Omental fat pad (tissue), 4 donors: ENCODE measurements around the gene TSHR. TPM values are rescaled to one million over a fixed set of nuclear protein-coding genes. Genes with fewer than 3 reads are reported as not detected.
"Not testable (repeated sequence)": the region's sequence is repeated elsewhere in the genome, so short reads cannot be mapped to it uniquely, and the experiment has no call there.

Source experiments
- ATAC-seq: fragments of 150-250 bp; one replicate; pipeline ENCODE4 v1.9.1; 2016; ENCODE audit warnings: mild to moderate bottlenecking, moderate library complexity; ENCODE audit not compliant: low FRiP score
- DNase-seq: peaks from one replicate; pipeline ENCODE4 v3.0.0-alpha.2; 2019; ENCODE audit warnings: low spot score
- total RNA-seq, 4 donors: library from RNA; depleted of rRNA; stranded (reverse); fragments of >200 nt; gene quantifications; one replicate each; pipeline ENCODE4 v1.1.0, GENCODE V29; 2016
- TF ChIP-seq, protein P1 (sequence below), 3 donors: fragments of 450-650 bp; IDR thresholded peaks; one replicate each; pipeline ENCODE4 v1.5.1; 2016 to 2017; ENCODE audit warnings: antibody characterized with exemption in 3 of 3, mild to moderate bottlenecking in 3 of 3, moderate library complexity in 2 of 3

TSHR gene
- total RNA-seq, 4 donors from 2014 or later, result 0.36 to 0.79 (median 0.74) TPM; not detected in 1

GRCh38 chr14:80948291-80948690 is 7.1 kb upstream of the TSHR start:
- ATAC-seq (no peak), DNase-seq (no peak)
- TF ChIP-seq, protein P1, sequence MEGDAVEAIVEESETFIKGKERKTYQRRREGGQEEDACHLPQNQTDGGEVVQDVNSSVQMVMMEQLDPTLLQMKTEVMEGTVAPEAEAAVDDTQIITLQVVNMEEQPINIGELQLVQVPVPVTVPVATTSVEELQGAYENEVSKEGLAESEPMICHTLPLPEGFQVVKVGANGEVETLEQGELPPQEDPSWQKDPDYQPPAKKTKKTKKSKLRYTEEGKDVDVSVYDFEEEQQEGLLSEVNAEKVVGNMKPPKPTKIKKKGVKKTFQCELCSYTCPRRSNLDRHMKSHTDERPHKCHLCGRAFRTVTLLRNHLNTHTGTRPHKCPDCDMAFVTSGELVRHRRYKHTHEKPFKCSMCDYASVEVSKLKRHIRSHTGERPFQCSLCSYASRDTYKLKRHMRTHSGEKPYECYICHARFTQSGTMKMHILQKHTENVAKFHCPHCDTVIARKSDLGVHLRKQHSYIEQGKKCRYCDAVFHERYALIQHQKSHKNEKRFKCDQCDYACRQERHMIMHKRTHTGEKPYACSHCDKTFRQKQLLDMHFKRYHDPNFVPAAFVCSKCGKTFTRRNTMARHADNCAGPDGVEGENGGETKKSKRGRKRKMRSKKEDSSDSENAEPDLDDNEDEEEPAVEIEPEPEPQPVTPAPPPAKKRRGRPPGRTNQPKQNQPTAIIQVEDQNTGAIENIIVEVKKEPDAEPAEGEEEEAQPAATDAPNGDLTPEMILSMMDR (IDR thresholded peaks at IDR 0.05), result no peak

- ATAC-seq (no peak), DNase-seq (no peak)
- TF ChIP-seq, protein P1 (IDR thresholded peaks at IDR 0.05), result no peak
Observed at GRCh38 chr14:80951491-80951890, 3.9 kb upstream of the TSHR start.

- not testable (repeated sequence) for DNase-seq, ATAC-seq
Observed at GRCh38 chr14:80953211-80953610, 2.2 kb upstream of the TSHR start.

GRCh38 chr14:80954687-80955299 is 628 bp upstream of the TSHR start:
- TF ChIP-seq, protein P1 (IDR thresholded peaks at IDR 0.05), result peak in 1 of 3 donors; percentile 62
- DNase-seq, result peak; percentile 73
- ATAC-seq, result peak; percentile 90

GRCh38 chr14:80956102-80956501 is 681 bp downstream of the TSHR start:
- TF ChIP-seq, protein P1 (IDR thresholded peaks at IDR 0.05), result no peak
- ATAC-seq (no peak), DNase-seq (no peak)

- ATAC-seq (no peak), DNase-seq (no peak)
- TF ChIP-seq, protein P1 (IDR thresholded peaks at IDR 0.05), result no peak
Observed at GRCh38 chr14:80956922-80957321, 1.5 kb downstream of the TSHR start.

DNA sequence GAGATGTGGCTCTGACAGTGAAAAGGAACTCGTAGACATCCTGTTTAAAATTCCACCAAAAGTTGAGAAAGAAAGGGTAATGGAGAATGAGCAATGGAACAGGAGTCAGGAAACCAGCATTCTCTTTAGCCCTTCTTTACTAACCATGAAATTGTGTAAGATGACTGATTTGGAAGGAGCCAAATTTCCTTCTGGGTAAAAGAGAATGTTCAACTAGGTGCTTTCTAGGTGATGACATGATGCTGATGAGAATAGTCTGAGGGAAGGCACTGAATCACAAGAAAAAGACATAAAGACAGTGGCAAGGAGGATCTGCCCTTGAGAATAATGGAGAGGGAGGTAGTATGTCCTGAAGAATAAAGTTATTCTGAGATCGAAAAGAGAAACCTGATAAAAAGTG is 2.2 kb downstream of the TSHR start:
- DNase-seq (no peak), ATAC-seq (no peak)
- TF ChIP-seq, protein P1 (IDR thresholded peaks at IDR 0.05), result no peak
